LNCAP (cell line): ENCODE results near the gene CDX2.

Experiments
- CTCF ChIP-seq: fragments of 450-650 bp; IDR thresholded peaks from 2 replicates; pipeline ENCODE4 v1.5.1; 2017; ENCODE audit warnings: mild to moderate bottlenecking

CDX2 gene

GRCh38 chr13:27927444-27928352 is 41.4 kb downstream of the CDX2 start:
- no peak for TF ChIP-seq CTCF

DNA sequence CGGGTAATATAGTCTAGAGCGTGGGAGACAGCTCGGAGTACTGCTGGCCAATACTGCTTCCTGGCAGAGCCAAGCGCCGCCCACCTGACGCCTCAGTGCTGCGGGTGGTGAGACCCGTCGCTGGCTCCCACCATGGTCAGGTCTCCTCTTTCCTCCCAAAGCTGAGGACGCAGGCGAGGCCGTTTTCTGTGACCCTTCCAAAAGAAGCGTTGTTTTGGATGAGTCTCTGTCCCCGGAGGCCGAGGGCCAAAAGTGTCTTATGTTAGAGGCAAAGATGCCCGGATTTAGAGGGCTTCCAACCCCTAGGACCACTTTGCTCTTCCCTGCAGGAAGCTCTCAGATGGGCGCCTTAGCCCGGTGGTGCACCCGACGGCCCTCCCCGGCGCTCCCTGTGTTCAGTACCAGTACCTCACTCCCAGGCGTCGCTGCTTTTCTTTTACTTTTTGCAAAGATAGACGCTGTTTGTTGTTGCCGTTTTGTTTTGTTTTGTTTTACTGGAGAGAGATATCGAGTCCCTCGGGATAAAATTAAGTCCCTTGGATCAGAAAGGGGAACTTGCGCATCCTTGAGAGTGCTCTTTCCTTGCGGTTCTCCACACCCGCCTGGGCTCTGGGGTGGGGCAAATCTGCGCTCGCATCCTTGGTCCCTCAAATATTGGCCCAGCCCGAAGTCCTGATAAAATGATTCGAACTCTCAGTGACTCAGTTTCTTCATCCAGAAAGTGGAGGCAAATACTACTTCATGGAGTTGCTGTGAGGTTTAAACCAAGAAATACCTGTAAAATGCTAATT is 42.3 kb downstream of the CDX2 start:
- TF ChIP-seq CTCF: no peak

DNA sequence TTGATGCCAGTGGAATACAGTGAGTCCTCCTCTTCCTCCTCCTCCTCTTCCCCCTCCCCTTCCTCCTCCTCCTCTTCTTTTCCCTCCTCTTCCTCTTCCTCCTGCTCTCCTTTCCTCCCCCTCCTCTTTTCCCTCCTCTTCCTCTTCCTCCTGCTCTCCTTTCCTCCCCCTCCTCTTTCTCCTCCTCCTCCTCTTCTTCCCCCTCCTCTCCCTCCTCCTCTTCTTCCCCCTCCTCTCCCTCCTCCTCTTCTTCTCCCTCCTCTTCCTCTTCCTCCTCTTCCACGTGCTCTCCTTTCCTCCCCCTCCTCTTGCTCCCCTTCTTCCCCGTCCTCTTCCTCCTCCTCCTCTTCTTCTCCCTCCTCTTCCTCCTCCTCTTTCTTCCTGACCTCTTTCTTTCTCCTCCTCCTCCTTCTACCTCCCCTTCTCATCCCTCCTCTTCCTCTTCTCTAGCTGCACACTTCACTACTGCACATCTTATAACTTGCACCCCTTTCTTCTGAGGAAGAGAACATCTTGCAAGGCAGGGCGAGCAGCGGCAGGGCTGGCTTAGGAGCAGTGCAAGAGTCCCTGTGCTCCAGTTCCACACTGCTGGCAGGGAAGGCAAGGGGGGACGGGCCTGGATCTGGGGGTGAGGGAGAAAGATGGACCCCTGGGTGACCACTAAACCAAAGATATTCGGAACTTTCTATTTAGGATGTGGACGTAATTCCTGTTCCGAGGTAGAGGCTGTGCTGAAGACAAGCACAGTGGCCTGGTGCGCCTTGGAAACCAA is 43.7 kb downstream of the CDX2 start:
- no peak for TF ChIP-seq CTCF

GRCh38 chr13:27924529-27925141 is 44.5 kb downstream of the CDX2 start:
- no peak for TF ChIP-seq CTCF

DNA sequence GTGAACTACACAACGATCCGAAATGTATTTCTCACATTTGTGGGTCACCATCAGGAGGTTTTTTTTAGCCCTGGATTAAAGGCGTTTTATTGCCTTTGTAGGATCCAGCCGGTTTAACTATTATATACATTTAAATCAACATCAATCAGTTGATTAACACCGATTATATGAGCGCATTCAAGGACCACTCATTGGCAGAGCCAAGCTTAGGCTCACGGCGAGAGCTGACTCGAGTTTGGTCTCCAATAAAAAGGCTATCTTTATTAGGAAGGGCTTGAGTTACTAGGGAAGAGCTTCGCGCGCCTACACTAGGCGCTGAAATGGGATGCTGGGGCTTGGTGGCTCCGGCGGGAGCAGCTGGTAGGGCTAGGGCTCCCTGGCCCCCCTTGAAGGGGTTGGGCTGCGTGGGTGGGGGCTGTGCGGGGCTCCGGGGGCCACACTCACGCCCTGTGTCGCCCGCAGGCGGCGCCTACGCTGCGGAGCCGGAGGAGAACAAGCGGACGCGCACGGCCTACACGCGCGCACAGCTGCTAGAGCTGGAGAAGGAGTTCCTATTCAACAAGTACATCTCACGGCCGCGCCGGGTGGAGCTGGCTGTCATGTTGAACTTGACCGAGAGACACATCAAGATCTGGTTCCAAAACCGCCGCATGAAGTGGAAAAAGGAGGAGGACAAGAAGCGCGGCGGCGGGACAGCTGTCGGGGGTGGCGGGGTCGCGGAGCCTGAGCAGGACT is 45.2 kb downstream of the CDX2 start:
- TF ChIP-seq CTCF: no peak

- TF ChIP-seq CTCF: no peak
Measured at GRCh38 chr13:27922883-27923612, 46.1 kb downstream of the CDX2 start.
